Ishikawa (cell line): ENCODE measurements around the gene IGSF9.

Source experiments
- CEBPB ChIP-seq: IDR thresholded peaks from 2 replicates; pipeline ENCODE4 v1.6.1; 2012
- CREB1 ChIP-seq: IDR thresholded peaks from 2 replicates; pipeline ENCODE4 v1.6.1; 2012; ENCODE audit warnings: low read depth
- EGR1 ChIP-seq: IDR thresholded peaks from 2 replicates; pipeline ENCODE4 v1.6.1; 2012
- FOXM1 ChIP-seq: IDR thresholded peaks from 2 replicates; pipeline ENCODE4 v1.6.1; 2012; ENCODE audit warnings: low read depth, borderline replicate concordance
- MAX ChIP-seq: IDR thresholded peaks from 2 replicates; pipeline ENCODE4 v1.6.1; 2012
- REST ChIP-seq: IDR thresholded peaks from 2 replicates; pipeline ENCODE4 v1.6.1; 2012; ENCODE audit warnings: low read depth, mild to moderate bottlenecking

- TF ChIP-seq MAX (no peak), REST (no peak), CEBPB (no peak), CREB1 (no peak), FOXM1 (no peak), EGR1 (no peak)
Measured at GRCh38 chr1:159988006-159988405, 42.6 kb upstream of the IGSF9 start.
